ENCODE results near the gene GPANK1.

The GPANK1 gene

DNA sequence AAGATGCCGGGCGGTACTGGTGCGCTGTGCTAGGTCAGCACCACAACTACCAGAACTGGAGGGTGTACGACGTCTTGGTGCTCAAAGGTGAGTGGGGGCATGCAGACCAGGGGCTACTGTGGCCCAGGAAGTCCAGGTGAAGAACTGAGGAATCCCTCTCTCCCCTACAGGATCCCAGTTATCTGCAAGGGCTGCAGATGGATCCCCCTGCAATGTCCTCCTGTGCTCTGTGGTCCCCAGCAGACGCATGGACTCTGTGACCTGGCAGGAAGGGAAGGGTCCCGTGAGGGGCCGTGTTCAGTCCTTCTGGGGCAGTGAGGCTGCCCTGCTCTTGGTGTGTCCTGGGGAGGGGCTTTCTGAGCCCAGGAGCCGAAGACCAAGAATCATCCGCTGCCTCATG lies 42.9 kb upstream of the GPANK1 start:
- H3K27ac ChIP-seq (replicated peaks), result no peak overlapping the region
- no peaks in the 10 kb centered on the region for H3K27me3 ChIP-seq (ENCODE audit: insufficient read depth, poor library complexity, severe bottlenecking)
- TF ChIP-seq, protein P1, sequence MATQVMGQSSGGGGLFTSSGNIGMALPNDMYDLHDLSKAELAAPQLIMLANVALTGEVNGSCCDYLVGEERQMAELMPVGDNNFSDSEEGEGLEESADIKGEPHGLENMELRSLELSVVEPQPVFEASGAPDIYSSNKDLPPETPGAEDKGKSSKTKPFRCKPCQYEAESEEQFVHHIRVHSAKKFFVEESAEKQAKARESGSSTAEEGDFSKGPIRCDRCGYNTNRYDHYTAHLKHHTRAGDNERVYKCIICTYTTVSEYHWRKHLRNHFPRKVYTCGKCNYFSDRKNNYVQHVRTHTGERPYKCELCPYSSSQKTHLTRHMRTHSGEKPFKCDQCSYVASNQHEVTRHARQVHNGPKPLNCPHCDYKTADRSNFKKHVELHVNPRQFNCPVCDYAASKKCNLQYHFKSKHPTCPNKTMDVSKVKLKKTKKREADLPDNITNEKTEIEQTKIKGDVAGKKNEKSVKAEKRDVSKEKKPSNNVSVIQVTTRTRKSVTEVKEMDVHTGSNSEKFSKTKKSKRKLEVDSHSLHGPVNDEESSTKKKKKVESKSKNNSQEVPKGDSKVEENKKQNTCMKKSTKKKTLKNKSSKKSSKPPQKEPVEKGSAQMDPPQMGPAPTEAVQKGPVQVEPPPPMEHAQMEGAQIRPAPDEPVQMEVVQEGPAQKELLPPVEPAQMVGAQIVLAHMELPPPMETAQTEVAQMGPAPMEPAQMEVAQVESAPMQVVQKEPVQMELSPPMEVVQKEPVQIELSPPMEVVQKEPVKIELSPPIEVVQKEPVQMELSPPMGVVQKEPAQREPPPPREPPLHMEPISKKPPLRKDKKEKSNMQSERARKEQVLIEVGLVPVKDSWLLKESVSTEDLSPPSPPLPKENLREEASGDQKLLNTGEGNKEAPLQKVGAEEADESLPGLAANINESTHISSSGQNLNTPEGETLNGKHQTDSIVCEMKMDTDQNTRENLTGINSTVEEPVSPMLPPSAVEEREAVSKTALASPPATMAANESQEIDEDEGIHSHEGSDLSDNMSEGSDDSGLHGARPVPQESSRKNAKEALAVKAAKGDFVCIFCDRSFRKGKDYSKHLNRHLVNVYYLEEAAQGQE (IDR thresholded peaks at IDR 0.05; ENCODE audit: insufficient replicate concordance, low read depth), result no peak
- TF ChIP-seq GABPA (IDR thresholded peaks at IDR 0.05; ENCODE audit: low read depth) (no peak), SPI1 (IDR thresholded peaks at IDR 0.05; ENCODE audit: borderline replicate concordance, low read depth) (no peak), POLR2AphosphoS5 (IDR thresholded peaks at IDR 0.05; ENCODE audit: low read depth) (no peak)
- TF ChIP-seq, protein P2, sequence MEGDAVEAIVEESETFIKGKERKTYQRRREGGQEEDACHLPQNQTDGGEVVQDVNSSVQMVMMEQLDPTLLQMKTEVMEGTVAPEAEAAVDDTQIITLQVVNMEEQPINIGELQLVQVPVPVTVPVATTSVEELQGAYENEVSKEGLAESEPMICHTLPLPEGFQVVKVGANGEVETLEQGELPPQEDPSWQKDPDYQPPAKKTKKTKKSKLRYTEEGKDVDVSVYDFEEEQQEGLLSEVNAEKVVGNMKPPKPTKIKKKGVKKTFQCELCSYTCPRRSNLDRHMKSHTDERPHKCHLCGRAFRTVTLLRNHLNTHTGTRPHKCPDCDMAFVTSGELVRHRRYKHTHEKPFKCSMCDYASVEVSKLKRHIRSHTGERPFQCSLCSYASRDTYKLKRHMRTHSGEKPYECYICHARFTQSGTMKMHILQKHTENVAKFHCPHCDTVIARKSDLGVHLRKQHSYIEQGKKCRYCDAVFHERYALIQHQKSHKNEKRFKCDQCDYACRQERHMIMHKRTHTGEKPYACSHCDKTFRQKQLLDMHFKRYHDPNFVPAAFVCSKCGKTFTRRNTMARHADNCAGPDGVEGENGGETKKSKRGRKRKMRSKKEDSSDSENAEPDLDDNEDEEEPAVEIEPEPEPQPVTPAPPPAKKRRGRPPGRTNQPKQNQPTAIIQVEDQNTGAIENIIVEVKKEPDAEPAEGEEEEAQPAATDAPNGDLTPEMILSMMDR (IDR thresholded peaks at IDR 0.05; ENCODE audit: insufficient read depth, low read length), result no peak
- no peak overlapping the region for H3K4me3 ChIP-seq (replicated peaks; ENCODE audit: insufficient read depth, low read length)
- no peak for DNase-seq (ENCODE audit: low read depth in 1 of 2, low spot score in 1 of 2)

DNA sequence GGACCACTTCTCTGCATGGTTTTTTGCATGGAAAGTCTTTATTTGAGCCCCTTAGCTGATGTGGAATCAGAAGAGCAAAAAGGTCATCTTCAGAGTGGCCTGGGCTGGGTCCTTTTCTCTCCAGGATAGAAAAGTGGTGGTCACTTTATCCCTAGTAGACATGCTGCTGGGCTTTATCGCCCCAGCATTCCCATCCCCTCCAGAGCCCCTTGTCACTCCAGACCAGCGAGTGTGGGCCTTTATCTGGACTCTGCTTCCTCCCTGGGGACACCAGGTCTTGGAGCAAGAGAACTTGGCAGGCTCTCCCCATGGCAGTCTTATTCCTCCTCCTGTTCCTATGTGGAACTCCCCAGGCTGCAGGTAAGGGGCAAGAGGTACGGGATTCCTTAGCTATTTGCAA lies 41.8 kb upstream of the GPANK1 start, which contains the start of gene LY6G6F:
Gene LY6G6F, plus strand, starts transcription at position 268 of the 400 bp plus-strand sequence. Its CDS starts 41 bp downstream, at position 309.
- no peak within 1 kb of the TSS for H3K4me3 ChIP-seq (replicated peaks; ENCODE audit: insufficient read depth, low read length)
- no peak for DNase-seq (ENCODE audit: low read depth in 1 of 2, low spot score in 1 of 2)

DNA sequence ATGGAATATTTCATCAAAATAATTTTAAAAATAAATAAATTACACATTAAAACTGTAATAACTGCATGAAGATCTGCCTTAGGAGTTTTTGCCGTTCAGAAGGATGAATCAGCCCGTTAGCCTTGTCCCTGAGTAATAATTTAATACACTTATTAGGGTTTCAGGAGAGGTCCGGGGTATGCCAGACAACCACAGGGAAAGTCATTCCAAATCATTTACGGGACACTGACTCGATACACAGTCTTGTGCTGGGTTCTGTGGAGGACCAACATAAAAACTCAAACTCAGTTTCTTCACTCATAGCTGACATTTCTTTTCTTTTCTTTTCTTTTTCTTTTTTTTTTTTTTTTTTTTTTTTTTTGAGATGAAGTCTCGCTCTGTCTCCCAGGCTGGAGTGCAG lies 41.1 kb upstream of the GPANK1 start:
- Histone ChIP-seq H3K27me3 (ENCODE audit: insufficient read depth, poor library complexity, severe bottlenecking) (no peaks in the 10 kb centered on the region), H3K27ac (replicated peaks) (no peak overlapping the region), H3K4me3 (replicated peaks; ENCODE audit: insufficient read depth, low read length) (no peak overlapping the region)
- TF ChIP-seq, protein P2 (IDR thresholded peaks at IDR 0.05; ENCODE audit: insufficient read depth, low read length), result no peak
- no peak for TF ChIP-seq SPI1 (IDR thresholded peaks at IDR 0.05; ENCODE audit: borderline replicate concordance, low read depth)
- no peak for DNase-seq (ENCODE audit: low read depth in 1 of 2, low spot score in 1 of 2)

More for the DNA sequence above, 41.8 kb upstream of the GPANK1 start, which contains the start of gene LY6G6F:
- no peak for TF ChIP-seq GABPA (IDR thresholded peaks at IDR 0.05; ENCODE audit: low read depth)
- TF ChIP-seq, protein P2 (IDR thresholded peaks at IDR 0.05; ENCODE audit: insufficient read depth, low read length), result no peak
- no peak for TF ChIP-seq SPI1 (IDR thresholded peaks at IDR 0.05; ENCODE audit: borderline replicate concordance, low read depth)
- TF ChIP-seq POLR2AphosphoS5 (IDR thresholded peaks at IDR 0.05; ENCODE audit: low read depth), result no peak
- TF ChIP-seq, protein P1 (IDR thresholded peaks at IDR 0.05; ENCODE audit: insufficient replicate concordance, low read depth), result no peak
- H3K27me3 ChIP-seq (ENCODE audit: insufficient read depth, poor library complexity, severe bottlenecking), result no peaks in the 10 kb centered on the region
- H3K27ac ChIP-seq (replicated peaks), result no peak within 1 kb of the TSS

All from HL-60 (cell line).